Activated T-helper 1 cell treated with anti-CD3 and anti-CD28 coated beads, Interleukin-12 subunit alpha, Interleukin-12 subunit beta, Interleukin-2, Interleukin-4 antibody, amounts not matched to agents 30 ng/mL and 10 ng/mL and 1 ng/mL, durations not matched to agents 14 hours and 24 hours and 36 hours (primary cell): ENCODE data around the gene MRPL30. TPM values are rescaled to one million over a fixed set of nuclear protein-coding genes. Genes with fewer than 3 reads are reported as not detected.

Source experiments
- total RNA-seq: library from RNA; stranded (reverse); gene quantifications from 2 replicates; pipeline ENCODE4 v1.2.3, GENCODE V29; 2022

The MRPL30 gene
- total RNA-seq, 1 donor from 2014 or later, result 25.5 TPM

Other genes with a start within 250 kb of the MRPL30 start
- 0.13 and 0.32 TPM in 2 replicates for gene CRACDL, start 245.0 kb upstream of the MRPL30 start, total RNA-seq
- 0.29 TPM in 1 of 2 replicates, not detected in the other for gene C2orf15, start 39.5 kb upstream of the MRPL30 start, total RNA-seq
- gene TSGA10, start 26.2 kb upstream of the MRPL30 start, total RNA-seq, result 3.0 and 4.1 TPM in 2 replicates
- gene LIPT1, start 26.2 kb upstream of the MRPL30 start, total RNA-seq, result 2.2 and 3.3 TPM in 2 replicates
- 45.3 and 50.1 TPM in 2 replicates for gene MITD1, start 126 bp upstream of the MRPL30 start, total RNA-seq
- gene LYG2, start 74.5 kb downstream of the MRPL30 start, total RNA-seq, result not detected in 2 replicates
- gene LYG1, start 120.0 kb downstream of the MRPL30 start, total RNA-seq, result 1.5 and 1.7 TPM in 2 replicates
- gene TXNDC9, start 155.1 kb downstream of the MRPL30 start, total RNA-seq, result 37.0 and 37.3 TPM in 2 replicates
- gene EIF5B, start 156.2 kb downstream of the MRPL30 start, total RNA-seq, result 84.7 and 84.8 TPM in 2 replicates